Stomach (tissue), 9 donors: ENCODE data around the gene PTPRE. TPM values are rescaled to one million over a fixed set of nuclear protein-coding genes. Genes with fewer than 3 reads are reported as not detected.

Experiments
- DNase-seq, 2 donors: peaks; one replicate each; pipeline versions ENCODE4 v3.0.0 to v3.0.0-alpha.2; 2013 to 2019
- H3K27ac ChIP-seq, 5 donors: fragments of 200-600 bp in 4 of 5; sonication (generic) in 4 of 5; one replicate each; pipeline ENCODE4 v1.5.1; 2013 to 2019; ENCODE audit warnings: mild to moderate bottlenecking in 1 of 5, moderate library complexity in 1 of 5
- H3K27me3 ChIP-seq, 3 donors: fragments of 200-600 bp; sonication (generic); one replicate each; pipeline ENCODE4 v1.5.1; 2017 to 2019; ENCODE audit warnings: mixed run types in 1 of 3
- H3K36me3 ChIP-seq, 4 donors: fragments of 200-600 bp; sonication (generic); 1 replicate in 3 of 4; 2 replicates in 1 of 4; pipeline ENCODE4 v1.5.1; 2016 to 2019
- H3K4me1 ChIP-seq, 4 donors: fragments of 200-600 bp; sonication (generic); one replicate each; pipeline ENCODE4 v1.5.1; 2016 to 2019
- H3K4me3 ChIP-seq, 4 donors: fragments of 200-600 bp; sonication (generic) in 3 of 4; one replicate each; pipeline ENCODE4 v1.5.1; 2016 to 2019; ENCODE audit warnings: mild to moderate bottlenecking in 1 of 4
- H3K9me3 ChIP-seq, 4 donors: fragments of 200-600 bp; sonication (generic); one replicate each; pipeline ENCODE4 v1.5.1; 2016 to 2019
- CTCF ChIP-seq, 7 experiments: fragments of 450-650 bp in 4 of 7; fragments of 200-600 bp in 3 of 7; sonication (generic) in 3 of 7; IDR thresholded peaks; one replicate each; pipeline ENCODE4 v1.5.1; 2016 to 2019; ENCODE audit warnings: antibody characterized with exemption in 7 of 7, control low read depth in 2 of 7, mild to moderate bottlenecking in 1 of 7
- EP300 ChIP-seq: sonication (generic); formaldehyde crosslinking; IDR thresholded peaks from one replicate; pipeline ENCODE4 v1.6.1; 2017; ENCODE audit warnings: antibody characterized with exemption
- POLR2A ChIP-seq, 4 donors: fragments of 450-650 bp; IDR thresholded peaks; one replicate each; pipeline ENCODE4 v1.6.1; 2016; ENCODE audit warnings: antibody characterized with exemption in 4 of 4, control low read depth in 2 of 4, mild to moderate bottlenecking in 1 of 4, moderate library complexity in 1 of 4
- POLR2AphosphoS5 ChIP-seq, 3 donors: sonication (generic); formaldehyde crosslinking; IDR thresholded peaks; one replicate each; pipeline ENCODE4 v1.6.1; 2016; ENCODE audit warnings: antibody characterized with exemption in 3 of 3
- WGBS, 5 donors: extraction: QIAGEN DNeasy Blood & Tissue Kit in 3 of 5; methylation state at CpG; one replicate each; pipeline versions ENCODE4 v1.1.5 to v1.1.7; 2013 to 2018; 5-methylcytosine and 5-hydroxymethylcytosine counted together
- intact Hi-C: fragments of 100-400 bp; cut with DNase I; formaldehyde crosslinking; loops from one replicate; pipeline ENCODE4 v1.15.1; 2023; ENCODE audit warnings: low total_unique reads
- polyA plus RNA-seq, 3 donors: library from polyadenylated mRNA; stranded (reverse); fragments of 200-250 nt; gene quantifications; one replicate each; pipeline ENCODE4 v1.2.3, GENCODE V29; 2013
- total RNA-seq, 5 donors: library from RNA; depleted of rRNA; stranded (reverse); fragments of >200 nt; gene quantifications; one replicate each; pipeline versions ENCODE4 v1.1.0 to v1.2.3, GENCODE V29; 2014 to 2016
- donor health status: healthy with polysubstance abuse.
- donor health status: Bipolar disorder and iron deficiency.
- donor health status: healthy.

Gene PTPRE
- total and polyA plus RNA-seq, 8 donors = 4.0 to 26.4 (median 8.9) TPM

- DNase-seq = no peak
- H3K36me3 ChIP-seq = peaks cover 0 to 63% (median 35%) of the 10 kb centered on the region in 4 donors
- no peak for TF ChIP-seq CTCF (IDR thresholded peaks at IDR 0.05)
- TF ChIP-seq POLR2A (IDR thresholded peaks at IDR 0.05) = no peak
- no peak for TF ChIP-seq EP300
- no peak for TF ChIP-seq POLR2AphosphoS5 (IDR thresholded peaks at IDR 0.05)
- 80 to 93% (median 86%) methylated on average over 15 of the region's 15 CpGs for WGBS, 5 donors
- H3K4me3 ChIP-seq = no peak overlapping the region
- intact Hi-C loops = no loop called here
- H3K9me3 ChIP-seq = no peaks in the 10 kb centered on the region
- H3K27ac ChIP-seq = no peak overlapping the region
- no peaks in the 10 kb centered on the region for H3K27me3 ChIP-seq
- no peaks in the 10 kb centered on the region for H3K4me1 ChIP-seq
Measured at GRCh38 chr10:128083191-128083895, 176.4 kb downstream of the PTPRE start.

DNA sequence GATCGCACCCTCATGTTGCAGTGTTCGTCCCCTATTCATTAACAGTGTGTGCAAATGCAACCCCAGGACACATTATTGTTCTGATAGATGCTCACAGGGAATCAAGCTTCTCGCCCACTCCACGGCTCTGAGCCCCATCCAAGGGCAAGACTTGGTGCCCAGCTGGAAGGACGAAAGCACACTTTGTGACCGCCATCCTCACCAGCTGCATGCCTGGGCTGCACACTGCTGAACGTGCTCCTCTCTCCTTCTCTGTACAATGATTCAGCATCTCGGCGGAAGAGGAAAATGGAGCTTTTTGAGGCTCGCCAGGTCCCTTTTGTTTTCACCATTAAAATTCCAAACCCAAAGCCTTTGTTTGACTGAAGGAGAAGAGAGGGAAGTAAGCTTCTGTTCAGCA lies 177.5 kb downstream of the PTPRE start:
- intact Hi-C loops = no loop called here
- Histone ChIP-seq H3K36me3 (peaks cover 0 to 53% (median 26%) of the 10 kb centered on the region in 4 donors), H3K4me1 (no peaks in the 10 kb centered on the region), H3K27ac (no peak overlapping the region), H3K9me3 (no peaks in the 10 kb centered on the region), H3K27me3 (no peaks in the 10 kb centered on the region), H3K4me3 (no peak overlapping the region)
- no peak for DNase-seq
- 76 to 92% (median 87%) methylated on average over 10 of the region's 10 CpGs for WGBS, 5 donors
- TF ChIP-seq POLR2A (IDR thresholded peaks at IDR 0.05) (no peak), POLR2AphosphoS5 (IDR thresholded peaks at IDR 0.05) (no peak), CTCF (IDR thresholded peaks at IDR 0.05) (no peak), EP300 (no peak)

DNA sequence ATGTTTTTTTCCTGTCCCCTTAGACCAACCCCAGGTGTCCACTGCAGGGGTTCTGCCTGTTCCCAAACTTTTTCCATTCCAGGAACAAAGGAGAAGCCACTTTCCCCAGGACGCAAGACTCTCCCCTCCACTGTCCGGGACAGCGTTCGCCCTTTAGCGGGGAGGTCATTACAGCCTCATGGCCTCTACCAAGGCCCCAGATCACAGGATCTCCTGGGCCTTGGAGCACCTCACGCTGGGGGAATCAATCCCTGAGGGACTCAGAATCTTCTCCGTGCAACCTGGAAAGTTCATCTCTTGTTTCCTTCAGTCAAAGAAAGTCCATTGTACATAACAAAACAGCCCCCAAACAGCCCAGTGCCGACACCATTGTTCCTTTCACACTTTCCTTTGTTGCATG lies 178.1 kb downstream of the PTPRE start:
- Histone ChIP-seq H3K4me3 (no peak overlapping the region), H3K4me1 (no peaks in the 10 kb centered on the region), H3K9me3 (no peaks in the 10 kb centered on the region), H3K36me3 (peaks cover 0 to 46% (median 20%) of the 10 kb centered on the region in 4 donors), H3K27me3 (no peaks in the 10 kb centered on the region), H3K27ac (no peak overlapping the region)
- 90 to 95% (median 92%) methylated on average over 5 to 8 of the region's 8 CpGs for WGBS, 5 donors
- intact Hi-C loops = no loop called here
- DNase-seq = no peak
- TF ChIP-seq POLR2A (IDR thresholded peaks at IDR 0.05) = no peak
- TF ChIP-seq POLR2AphosphoS5 (IDR thresholded peaks at IDR 0.05) = no peak
- TF ChIP-seq EP300 = no peak
- no peak for TF ChIP-seq CTCF (IDR thresholded peaks at IDR 0.05)

GRCh38 chr10:128086003-128086863 lies 179.3 kb downstream of the PTPRE start:
- TF ChIP-seq POLR2A (IDR thresholded peaks at IDR 0.05) = no peak
- TF ChIP-seq CTCF (IDR thresholded peaks at IDR 0.05) = no peak
- no peak for TF ChIP-seq POLR2AphosphoS5 (IDR thresholded peaks at IDR 0.05)
- TF ChIP-seq EP300 = no peak
- intact Hi-C loops = no loop called here
- 70 to 77% (median 71%) methylated on average over 9 to 10 of the region's 10 CpGs for WGBS, 5 donors
- Histone ChIP-seq H3K9me3 (no peaks in the 10 kb centered on the region), H3K4me3 (no peak overlapping the region), H3K27me3 (no peaks in the 10 kb centered on the region), H3K27ac (no peak overlapping the region), H3K4me1 (no peaks in the 10 kb centered on the region), H3K36me3 (peaks cover 0 to 34% (median 12%) of the 10 kb centered on the region in 4 donors)
- no peak for DNase-seq
